Fibroblast of pulmonary artery (primary cell): Measurements from ENCODE around the gene ABCA2.
"Not testable (repeated sequence)": the region's sequence is repeated elsewhere in the genome, so short reads cannot be mapped to it uniquely, and the experiment has no call there.

Source experiments
- DNase-seq: peaks from one replicate; pipeline ENCODE4 v3.0.0-alpha.2; 2010; ENCODE audit warnings: low read depth
- H3K4me3 ChIP-seq: replicated peaks from 2 replicates; pipeline ENCODE4 v1.5.1; 2011; ENCODE audit warnings: low read depth, mild to moderate bottlenecking, control low read depth, low read length, moderate library complexity
- TF ChIP-seq, protein P1 (sequence below): IDR thresholded peaks from 2 replicates; pipeline ENCODE4 v1.5.1; 2011; ENCODE audit warnings: mild to moderate bottlenecking, control low read depth, low read length, inconsistent platforms; ENCODE audit errors: missing control alignments

The ABCA2 gene

DNA sequence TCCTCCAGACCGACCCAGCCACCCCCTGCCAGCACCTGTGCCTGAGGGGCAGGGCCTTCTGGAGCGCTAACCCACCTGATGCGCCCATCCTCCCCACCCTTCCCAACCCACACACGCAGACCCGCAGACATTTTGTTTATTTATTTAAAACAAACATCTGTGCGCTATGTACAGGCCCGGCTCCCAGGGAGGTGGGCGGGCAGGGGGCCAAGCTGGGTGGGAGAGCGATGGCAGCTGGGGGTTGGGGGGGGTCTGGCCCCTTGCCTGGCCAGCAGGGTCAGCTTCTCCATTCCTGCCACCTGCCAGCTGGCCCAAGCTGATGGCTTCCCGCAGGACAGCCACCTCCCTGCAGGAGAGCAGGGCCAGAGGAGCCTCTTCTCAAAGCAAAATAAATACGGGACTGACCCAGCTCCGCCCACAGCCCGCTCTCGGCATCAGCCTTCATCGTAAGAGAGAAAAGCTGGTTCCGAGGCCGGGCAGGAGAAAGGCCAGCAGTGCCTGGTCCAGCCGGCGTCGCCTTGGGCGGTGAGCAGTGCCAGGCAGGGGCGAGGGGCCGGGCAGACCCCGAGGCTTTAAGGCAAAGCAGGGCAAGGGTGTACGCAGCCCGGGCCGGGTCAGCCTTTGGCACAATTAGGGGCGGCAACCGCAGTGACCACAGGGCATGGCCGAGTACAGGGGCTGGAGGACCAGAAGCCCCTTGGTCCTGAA lies 20.8 kb downstream of the ABCA2 start:
- DNase-seq: no peak
- H3K4me3 ChIP-seq: no peak overlapping the region
- TF ChIP-seq, protein P1, sequence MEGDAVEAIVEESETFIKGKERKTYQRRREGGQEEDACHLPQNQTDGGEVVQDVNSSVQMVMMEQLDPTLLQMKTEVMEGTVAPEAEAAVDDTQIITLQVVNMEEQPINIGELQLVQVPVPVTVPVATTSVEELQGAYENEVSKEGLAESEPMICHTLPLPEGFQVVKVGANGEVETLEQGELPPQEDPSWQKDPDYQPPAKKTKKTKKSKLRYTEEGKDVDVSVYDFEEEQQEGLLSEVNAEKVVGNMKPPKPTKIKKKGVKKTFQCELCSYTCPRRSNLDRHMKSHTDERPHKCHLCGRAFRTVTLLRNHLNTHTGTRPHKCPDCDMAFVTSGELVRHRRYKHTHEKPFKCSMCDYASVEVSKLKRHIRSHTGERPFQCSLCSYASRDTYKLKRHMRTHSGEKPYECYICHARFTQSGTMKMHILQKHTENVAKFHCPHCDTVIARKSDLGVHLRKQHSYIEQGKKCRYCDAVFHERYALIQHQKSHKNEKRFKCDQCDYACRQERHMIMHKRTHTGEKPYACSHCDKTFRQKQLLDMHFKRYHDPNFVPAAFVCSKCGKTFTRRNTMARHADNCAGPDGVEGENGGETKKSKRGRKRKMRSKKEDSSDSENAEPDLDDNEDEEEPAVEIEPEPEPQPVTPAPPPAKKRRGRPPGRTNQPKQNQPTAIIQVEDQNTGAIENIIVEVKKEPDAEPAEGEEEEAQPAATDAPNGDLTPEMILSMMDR: no peak

DNA sequence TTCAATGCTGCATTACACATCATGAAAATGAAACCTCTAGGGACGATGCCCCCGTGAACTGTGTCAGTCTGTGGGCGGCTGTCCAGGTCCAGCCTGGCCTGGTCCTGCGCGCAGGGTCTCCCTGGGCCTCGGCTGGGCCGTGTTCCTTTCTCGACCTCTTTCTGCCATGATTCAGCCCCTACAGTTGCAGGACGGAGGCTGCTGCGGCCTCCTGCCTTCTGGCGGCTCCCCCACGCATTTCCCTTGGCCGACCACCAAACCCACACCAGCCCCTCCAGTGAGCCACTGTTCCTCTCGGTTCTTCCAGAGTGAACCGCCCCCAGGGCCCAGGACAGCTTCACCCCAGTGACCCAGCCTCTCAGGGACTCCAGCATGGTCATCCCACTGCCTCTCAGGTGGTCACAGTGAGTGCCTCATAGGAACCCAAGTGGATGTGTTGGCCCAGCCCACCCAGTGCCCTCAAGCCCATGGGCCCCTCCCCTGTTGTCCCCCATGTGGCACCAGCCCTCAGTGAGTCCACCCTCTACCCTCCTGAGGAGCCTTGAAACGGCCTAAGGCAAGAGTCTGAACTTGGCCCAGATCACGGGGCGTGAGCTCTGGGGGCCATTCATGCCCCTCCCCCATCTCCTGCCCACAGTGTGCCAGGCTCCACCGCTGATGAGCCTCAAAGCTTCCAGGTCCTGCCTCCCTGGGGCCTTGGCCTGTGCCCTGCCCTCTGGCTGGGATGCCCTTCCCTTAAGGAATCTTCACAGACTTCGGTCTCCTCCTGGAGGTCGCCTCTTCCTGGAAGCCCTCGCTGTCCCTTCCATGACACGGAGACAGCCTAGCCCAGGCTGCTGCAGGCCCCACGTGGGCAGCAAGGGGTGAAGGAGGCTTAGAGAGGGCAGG lies 21.7 kb downstream of the ABCA2 start:
- peak; percentile 43 for DNase-seq
- TF ChIP-seq, protein P1: no peak

DNA sequence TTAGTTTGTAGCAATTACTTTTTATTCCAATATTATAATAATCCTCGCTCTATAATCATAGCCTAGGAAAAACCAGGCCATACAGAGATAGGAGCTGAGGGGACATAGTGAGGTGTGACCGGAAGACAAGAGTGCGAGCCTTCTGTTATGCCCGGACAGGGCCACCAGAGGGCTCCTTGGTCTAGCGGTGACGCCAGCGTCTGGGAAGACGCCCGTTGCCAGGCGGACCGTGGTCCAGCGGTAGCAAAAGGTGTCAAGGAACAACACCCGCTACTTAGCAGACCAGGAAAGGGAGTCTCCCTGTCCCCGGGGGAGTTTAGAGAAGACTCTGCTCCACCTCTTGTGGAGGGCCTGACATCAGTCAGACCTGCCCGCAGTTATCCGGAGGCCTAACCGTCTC lies 23.8 kb downstream of the ABCA2 start:
- TF ChIP-seq, protein P1: peak; percentile 26
- not testable (repeated sequence) for DNase-seq

More for the DNA sequence above, 21.7 kb downstream of the ABCA2 start:
- H3K4me3 ChIP-seq: no peak overlapping the region

DNA sequence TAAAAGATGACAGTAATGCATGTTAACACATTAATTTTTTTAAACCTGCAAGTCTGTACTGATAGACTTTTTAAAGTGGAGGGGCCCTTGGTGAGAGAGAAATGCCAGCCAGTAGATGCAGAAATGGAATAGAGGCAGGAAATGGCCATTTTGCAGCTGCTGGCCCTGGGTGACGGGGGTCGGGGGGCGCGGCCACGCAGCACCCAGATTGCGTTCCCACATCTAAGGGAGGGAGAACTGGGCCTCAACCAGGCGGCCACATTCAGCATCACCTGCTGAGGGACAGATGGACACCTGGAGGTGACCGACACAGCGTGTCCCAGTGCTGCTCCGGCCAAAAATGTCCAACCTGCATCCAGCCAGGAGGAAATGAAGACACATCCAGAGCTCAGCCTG lies 25.4 kb downstream of the ABCA2 start:
- H3K4me3 ChIP-seq: no peak overlapping the region
- DNase-seq: no peak
- TF ChIP-seq, protein P1: no peak

More for the DNA sequence above, 23.8 kb downstream of the ABCA2 start:
- not testable (repeated sequence) for H3K4me3 ChIP-seq

DNA sequence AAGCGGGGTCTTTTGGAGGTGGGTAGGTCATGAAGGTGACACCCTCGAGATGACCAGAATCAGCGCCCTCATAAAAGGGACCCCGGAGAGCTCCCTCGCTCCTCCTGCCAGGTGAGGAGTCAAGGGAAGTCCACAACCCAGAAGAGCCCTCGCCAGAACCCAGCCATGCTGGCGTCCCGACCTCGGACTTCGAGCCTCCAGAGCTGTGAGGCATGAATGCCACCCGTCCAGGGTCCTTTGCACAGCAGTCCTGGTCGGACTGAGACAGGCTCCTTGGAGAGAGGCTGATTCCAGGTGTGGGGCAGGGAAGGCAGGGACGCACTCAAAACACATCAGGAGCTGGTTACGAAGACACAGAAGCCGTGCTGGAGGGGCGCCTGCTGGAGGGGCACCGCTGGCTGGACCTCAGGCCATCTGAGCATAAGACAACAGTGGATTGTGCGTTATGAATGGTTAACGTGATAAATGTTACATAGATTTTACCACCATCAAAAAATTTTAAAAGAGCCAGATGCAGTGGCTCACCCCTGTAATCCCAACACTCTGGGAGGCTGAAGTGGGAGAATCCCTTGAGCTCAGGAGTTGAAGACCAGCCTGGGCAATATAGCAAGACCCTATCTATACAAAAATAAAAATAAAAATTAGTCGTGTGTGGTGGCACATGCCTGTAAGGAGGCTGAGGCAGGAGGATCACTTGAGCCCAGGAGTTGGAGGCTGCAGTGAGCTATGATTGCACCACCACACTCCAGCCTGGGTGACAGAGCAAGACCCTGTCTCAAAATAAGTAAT lies 26.0 kb downstream of the ABCA2 start:
- DNase-seq: no peak
- TF ChIP-seq, protein P1: no peak
- no peak overlapping the region for H3K4me3 ChIP-seq

DNA sequence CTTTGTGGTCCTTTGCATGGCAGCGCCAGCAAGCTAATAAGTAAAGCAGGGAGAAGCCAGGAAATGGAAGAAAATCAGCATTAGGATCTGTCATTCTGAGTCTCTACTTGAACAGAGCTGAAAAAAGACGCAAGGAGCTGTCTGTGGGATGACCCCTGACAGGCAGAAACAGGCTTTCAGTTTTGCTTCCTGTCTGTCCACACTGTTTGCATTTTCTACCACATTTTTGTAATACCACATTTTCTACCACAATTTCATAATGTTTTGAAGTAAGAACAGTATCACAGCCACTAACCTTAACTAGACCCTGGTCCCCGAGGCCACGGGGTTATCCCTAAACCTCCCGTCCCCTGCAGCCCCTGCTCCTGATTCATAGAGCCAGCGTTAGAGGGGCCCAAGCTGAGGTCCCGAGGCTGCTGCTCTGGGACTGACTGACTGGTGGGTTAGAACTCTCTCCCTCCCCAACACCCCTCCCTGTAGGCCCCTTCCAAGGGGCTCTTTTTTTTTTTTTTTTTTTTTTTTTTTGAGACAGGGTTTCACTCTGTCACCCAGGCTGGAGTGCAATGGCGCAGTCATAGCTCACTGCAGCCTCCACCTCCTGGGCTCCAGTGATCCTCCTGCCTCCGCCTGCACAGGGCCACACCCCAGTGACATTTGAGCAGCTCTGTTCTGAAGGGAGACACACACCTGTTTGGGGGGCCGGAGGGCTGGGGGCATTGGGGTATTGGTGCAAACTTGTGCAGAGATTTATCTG lies 27.7 kb downstream of the ABCA2 start:
- H3K4me3 ChIP-seq: no peak overlapping the region
- peak; percentile 54 for DNase-seq
- TF ChIP-seq, protein P1: no peak
